ENCODE data around the gene ATN1.

Gene ATN1

GRCh38 chr12:6970096-6970527 is 42.4 kb downstream of the ATN1 start:
- no peak for DNase-seq
- peak overlapping the region; percentile 64 for H3K27ac ChIP-seq
- in situ Hi-C loops (cut with HindIII; ENCODE audit: low pct_ligation_motif_present, low sequenced_read_pairs), result no loop called here
- TF ChIP-seq CTCF (IDR thresholded peaks at IDR 0.05; ENCODE audit: low read depth, low read length, missing control alignments), result no peak
- H3K4me3 ChIP-seq (ENCODE audit: low read depth, low read length), result peak overlapping the region; percentile 84
- no peaks in the 10 kb centered on the region for H3K27me3 ChIP-seq (replicated peaks)
- H3K36me3 ChIP-seq (replicated peaks), result peaks cover 51% of the 10 kb centered on the region

- no peak overlapping the region for H3K4me3 ChIP-seq (ENCODE audit: low read depth, low read length)
- TF ChIP-seq CTCF (IDR thresholded peaks at IDR 0.05; ENCODE audit: low read depth, low read length, missing control alignments), result no peak
- H3K27ac ChIP-seq, result no peak overlapping the region
- in situ Hi-C loops (cut with HindIII; ENCODE audit: low pct_ligation_motif_present, low sequenced_read_pairs), result no loop called here
- no peaks in the 10 kb centered on the region for H3K27me3 ChIP-seq (replicated peaks)
- peaks cover 43% of the 10 kb centered on the region for H3K36me3 ChIP-seq (replicated peaks)
- no peak for DNase-seq
These were observed 46.4 kb downstream of the ATN1 start for GRCh38 chr12:6974180-6974579.

GRCh38 chr12:6975297-6976032 is 47.7 kb downstream of the ATN1 start:
- Histone ChIP-seq H3K36me3 (replicated peaks) (peaks cover 48% of the 10 kb centered on the region), H3K27me3 (replicated peaks) (no peaks in the 10 kb centered on the region), H3K4me3 (ENCODE audit: low read depth, low read length) (no peak overlapping the region), H3K27ac (no peak overlapping the region)
- DNase-seq, result no peak
- no peak for TF ChIP-seq CTCF (IDR thresholded peaks at IDR 0.05; ENCODE audit: low read depth, low read length, missing control alignments)
- in situ Hi-C loops (cut with HindIII; ENCODE audit: low pct_ligation_motif_present, low sequenced_read_pairs), result no loop called here

- Histone ChIP-seq H3K36me3 (replicated peaks) (peaks cover 53% of the 10 kb centered on the region), H3K27ac (no peak overlapping the region), H3K4me3 (ENCODE audit: low read depth, low read length) (no peak overlapping the region), H3K27me3 (replicated peaks) (no peaks in the 10 kb centered on the region)
- DNase-seq, result no peak
- TF ChIP-seq CTCF (IDR thresholded peaks at IDR 0.05; ENCODE audit: low read depth, low read length, missing control alignments), result no peak
- in situ Hi-C loops (cut with HindIII; ENCODE audit: low pct_ligation_motif_present, low sequenced_read_pairs), result no loop called here
These were observed 49.9 kb downstream of the ATN1 start for GRCh38 chr12:6977653-6978052.

- no peaks in the 10 kb centered on the region for H3K27me3 ChIP-seq (replicated peaks)
- no peak for TF ChIP-seq CTCF (IDR thresholded peaks at IDR 0.05; ENCODE audit: low read depth, low read length, missing control alignments)
These were observed 50.4 kb downstream of the ATN1 start for GRCh38 chr12:6978188-6978587.

GRCh38 chr12:6978611-6979011 is 50.9 kb downstream of the ATN1 start:
- in situ Hi-C loops (cut with HindIII; ENCODE audit: low pct_ligation_motif_present, low sequenced_read_pairs), result no loop called here
- H3K36me3 ChIP-seq (replicated peaks), result peaks cover 53% of the 10 kb centered on the region
- no peak for TF ChIP-seq CTCF (IDR thresholded peaks at IDR 0.05; ENCODE audit: low read depth, low read length, missing control alignments)
- H3K4me3 ChIP-seq (ENCODE audit: low read depth, low read length), result no peak overlapping the region
- DNase-seq, result no peak
- H3K27me3 ChIP-seq (replicated peaks), result no peaks in the 10 kb centered on the region
- no peak overlapping the region for H3K27ac ChIP-seq

More at GRCh38 chr12:6978188-6978587, 50.4 kb downstream of the ATN1 start:
- DNase-seq, result no peak
- in situ Hi-C loops (cut with HindIII; ENCODE audit: low pct_ligation_motif_present, low sequenced_read_pairs), result no loop called here
- Histone ChIP-seq H3K36me3 (replicated peaks) (peaks cover 53% of the 10 kb centered on the region), H3K27ac (no peak overlapping the region), H3K4me3 (ENCODE audit: low read depth, low read length) (no peak overlapping the region)

Data from brain microvascular endothelial cell (primary cell).